Measurements from ENCODE around the gene JARID2. TPM values are rescaled to one million over a fixed set of nuclear protein-coding genes. Genes with fewer than 3 reads are reported as not detected.
A peak's percentile ranks its signal among the peaks of the same experiment; 100 is the strongest.

Gene JARID2
- total and polyA plus RNA-seq, 2 of the 8 experiments (the other 6 are each of a cell fraction or from before 2014, with no cell fraction given): 60.1 to 239 TPM

- Histone ChIP-seq H4K5ac (ENCODE audit: insufficient read length, low read depth, low read length) (no peak overlapping the region), H4K91ac (replicated peaks; ENCODE audit: insufficient read length, low read length) (peak overlapping the region; percentile 3), H2BK5ac (ENCODE audit: low read depth, low read length) (no peak overlapping the region; the same call in 1 of the 2 replicates), H3K4me2 (ENCODE audit: insufficient read depth in 1 of 2, low read depth in 2 of 2, low read length in 2 of 2) (no peak overlapping the region), H3K23me2 (ENCODE audit: low read depth, low read length) (no peaks in the 10 kb centered on the region), H3K14ac (ENCODE audit: insufficient read length) (no peak overlapping the region), H3K23ac (ENCODE audit: insufficient read length) (no peak overlapping the region), H2BK120ac (replicated peaks; ENCODE audit: low read depth, low read length) (no peak overlapping the region), H3K9me3 (ENCODE audit: insufficient read depth in 2 of 2, low read depth in 1 of 2, low read length in 1 of 2) (no peaks in the 10 kb centered on the region), H2BK20ac (ENCODE audit: low read length) (no peak overlapping the region), H3K56ac (replicated peaks; ENCODE audit: insufficient read length, low read depth, low read length) (no peak overlapping the region), H3K36me3 (ENCODE audit: control insufficient read depth in 2 of 4, insufficient read depth in 4 of 4, low read length in 3 of 4) (peaks cover 24 to 99% (median 76%) of the 10 kb centered on the region in 4 experiments), H2BK15ac (ENCODE audit: low read length) (no peak overlapping the region), H2AFZ (ENCODE audit: low read length) (no peak overlapping the region), H3K4me1 (replicated peaks in 1 of 4; ENCODE audit: control insufficient read depth in 3 of 4, insufficient read depth in 4 of 4, low read length in 3 of 4) (no peaks in the 10 kb centered on the region; a peak in 1 of 7 replicates), H3K79me2 (ENCODE audit: control insufficient read depth in 1 of 2, insufficient read depth in 2 of 2, low read length in 2 of 2) (peaks cover 0 to 7% of the 10 kb centered on the region in 2 experiments; a peak in 1 of 4 replicates), H2BK12ac (ENCODE audit: low read depth, low read length) (no peak overlapping the region), H2AK5ac (ENCODE audit: low read depth, low read length) (no peak overlapping the region), H3K27ac (ENCODE audit: low read depth, low read length) (no peak overlapping the region), H4K20me1 (replicated peaks in 1 of 2; ENCODE audit: control insufficient read depth in 1 of 2, insufficient read depth in 2 of 2, low read length in 2 of 2) (peaks cover 5 to 29% of the 10 kb centered on the region in 2 experiments), H4K8ac (ENCODE audit: extremely low read depth, insufficient read depth, low read length) (no peak overlapping the region; the same call in 1 of the 2 replicates), H3K27me3 (replicated peaks in 1 of 4; ENCODE audit: control insufficient read depth in 3 of 4, extremely low read depth in 1 of 4, insufficient read depth in 3 of 4, low read length in 3 of 4) (no peaks in the 10 kb centered on the region), H3K4me3 (ENCODE audit: extremely low read depth in 1 of 4, insufficient read depth in 2 of 4, low read depth in 3 of 4, low read length in 4 of 4) (no peak overlapping the region), H3K9ac (replicated peaks in 1 of 4; ENCODE audit: extremely low read depth in 1 of 4, low read depth in 3 of 4, low read length in 3 of 4) (no peak overlapping the region), H3K79me1 (ENCODE audit: low read depth, low read length) (peaks cover 5% of the 10 kb centered on the region; the same call in 1 of the 2 replicates), H3K4ac (replicated peaks; ENCODE audit: insufficient read length, low read depth, low read length) (no peak overlapping the region), H3K18ac (ENCODE audit: extremely low read depth, low read length) (no peak overlapping the region)
- CTCF ChIA-PET (ENCODE audit: partially characterized antibody): interaction anchor here (0.6 to 3.4 kb wide), 4 partner anchors 9 to 104 kb away, joined by 3 to 24 read pairs (median 4); no protein-coding TSS in a partner anchor
- 96% methylated on average over 9 of the region's 9 CpGs; no CpG with 5 or more reads in 1 of the 2 experiments for WGBS, 2 experiments (ENCODE audit: extremely low coverage in 1 of 2, insufficient coverage in 1 of 2, insufficient read length in 1 of 2, insufficient replicate concordance in 2 of 2, low coverage in 1 of 2, low lambda C conversion rate in 2 of 2, missing lambda C conversion rate in 1 of 2)
- FAIRE-seq: no peak
- DNase-seq (ENCODE audit: low read depth in 1 of 2, low spot score in 2 of 2): no peak
- TF ChIP-seq TBP (IDR thresholded peaks at IDR 0.05; ENCODE audit: low read depth, low read length) (no peak), RXRA (IDR thresholded peaks at IDR 0.05; ENCODE audit: insufficient read depth, low read depth, low read length) (no peak), POLR2AphosphoS5 (IDR thresholded peaks at IDR 0.05; ENCODE audit: low read depth, low read length) (no peak), KDM4A (IDR thresholded peaks at IDR 0.05; ENCODE audit: low read depth, low read length, severe bottlenecking) (no peak), CHD1 (IDR thresholded peaks at IDR 0.05; ENCODE audit: low read depth, low read length) (no peak), BRCA1 (IDR thresholded peaks at IDR 0.05; ENCODE audit: low read depth, low read length) (no peak), ATF2 (IDR thresholded peaks at IDR 0.05; ENCODE audit: low read length) (no peak), NRF1 (IDR thresholded peaks at IDR 0.05; ENCODE audit: low read depth, low read length) (no peak), CTBP2 (IDR thresholded peaks at IDR 0.05; ENCODE audit: borderline replicate concordance, insufficient read depth, insufficient read length, low read length) (no peak), YY1 (IDR thresholded peaks at IDR 0.05; ENCODE audit: low read depth, low read length) (no peak), MAX (IDR thresholded peaks at IDR 0.05) (no peak), KDM1A (IDR thresholded peaks at IDR 0.05; ENCODE audit: borderline replicate concordance, low read length) (no peak), TAF1 (IDR thresholded peaks at IDR 0.05; ENCODE audit: low read depth, low read length) (no peak)
- POLR2A ChIA-PET (ENCODE audit: partially characterized antibody): no interaction called here
These were observed 272.2 kb downstream of the JARID2 start for GRCh38 chr6:15518057-15518456.
